HepG2 (cell line): ENCODE results near the gene ATRNL1. TPM values are rescaled to one million over a fixed set of nuclear protein-coding genes. Genes with fewer than 3 reads are reported as not detected.

Experiments used
- ATAC-seq: fragments of 200-7000 bp; cut with Tn5 transposase; 3 replicates; pipeline ENCODE4 v1.9.1; 2020; ENCODE audit warnings: mild to moderate bottlenecking, moderate library complexity
- BruUV-seq: library from RNA; stranded (reverse); fragments of 400-500 nt; replicated peaks from 2 replicates; lab custom pipeline; 2021; lab: Mats Ljungman, UMichigan
- CTCF ChIA-PET: fragments of 300-600 bp; formaldehyde crosslinking; extraction: SDS; loops from one replicate; lab custom pipeline; 2021; ENCODE audit warnings: low total read pairs, inconsistent platforms, low intra/inter-chr PET ratio; lab: Yijun Ruan, JAX
- POLR2A ChIA-PET: fragments of 350-600 bp; sonication (Branson Sonifier 250); formaldehyde crosslinking; loops from one replicate; lab custom pipeline; 2020; ENCODE audit warnings: antibody characterized with exemption, inconsistent platforms; lab: Yijun Ruan, JAX
- DNase-seq: peaks from one replicate; pipeline ENCODE4 v3.0.0-alpha.2; 2015; ENCODE audit warnings: low spot score
- FAIRE-seq: peaks from 3 replicates; lab custom pipeline; 2011; peaks lifted over from hg19 to GRCh38; lab: Jason Lieb, UNC
- H2AFZ ChIP-seq: one replicate; pipeline ENCODE4 v1.6.1; 2011; ENCODE audit warnings: low read length, inconsistent platforms
- H3K27ac ChIP-seq: fragments of 300-600 bp; 3 replicates; pipeline ENCODE4 v1.8.0; 2011; ENCODE audit warnings: mixed run types, mild to moderate bottlenecking, mixed read lengths, low read length, inconsistent platforms; ENCODE audit not compliant: insufficient read depth; ENCODE audit errors: extremely low read length
- H3K27me3 ChIP-seq, 2 experiments: fragments of 200-600 bp in 1 of 2; 2 replicates in 1 of 2; 3 replicates in 1 of 2; pipeline versions ENCODE4 v1.6.0 to v1.8.0; 2011; ENCODE audit warnings: low read length in 2 of 2, mild to moderate bottlenecking in 2 of 2, moderate library complexity in 2 of 2, inconsistent platforms in 1 of 2; ENCODE audit not compliant: insufficient read depth in 2 of 2, control insufficient read depth in 1 of 2
- H3K36me3 ChIP-seq, 2 experiments: fragments of 200-600 bp in 1 of 2; replicated peaks in 1 of 2; 2 replicates in 1 of 2; 3 replicates in 1 of 2; pipeline versions ENCODE4 v1.5.1 to v1.8.0; 2011; ENCODE audit warnings: low read length in 2 of 2, inconsistent platforms in 1 of 2; ENCODE audit not compliant: insufficient read depth in 2 of 2, control insufficient read depth in 1 of 2
- H3K4me1 ChIP-seq: 2 replicates; pipeline ENCODE4 v1.5.1; 2012; ENCODE audit warnings: low read length, inconsistent platforms; ENCODE audit not compliant: insufficient read depth
- H3K4me2 ChIP-seq: 2 replicates; pipeline ENCODE4 v1.6.0; 2011; ENCODE audit warnings: low read depth, low read length, inconsistent platforms
- H3K4me3 ChIP-seq, 3 experiments: fragments of 200-600 bp in 1 of 3; sonication (generic), shearing (Covaris generic) in 1 of 3; replicated peaks in 1 of 3; 2 replicates each; pipeline ENCODE4 v1.5.1; 2011 to 2016; ENCODE audit warnings: low read length in 3 of 3, inconsistent platforms in 2 of 3, low read depth in 2 of 3, mild to moderate bottlenecking in 2 of 3, control low read depth in 1 of 3, mixed read lengths in 1 of 3; ENCODE audit not compliant: insufficient read depth in 1 of 3
- H3K79me2 ChIP-seq: one replicate; pipeline ENCODE4 v1.6.1; 2011; ENCODE audit warnings: low read length, inconsistent platforms; ENCODE audit not compliant: insufficient read depth
- H3K9ac ChIP-seq: 2 replicates; pipeline ENCODE4 v1.6.0; 2011; ENCODE audit warnings: mild to moderate bottlenecking, low read depth, low read length, inconsistent platforms; ENCODE audit not compliant: insufficient read depth
- H3K9me3 ChIP-seq: 2 replicates; pipeline ENCODE4 v1.5.1; 2012; ENCODE audit warnings: mild to moderate bottlenecking, low read length
- H4K20me1 ChIP-seq: 2 replicates; pipeline ENCODE4 v1.6.0; 2011; ENCODE audit warnings: inconsistent platforms, mild to moderate bottlenecking, low read length, moderate library complexity; ENCODE audit not compliant: insufficient read depth
- ERF ChIP-seq: IDR thresholded peaks from 2 replicates; pipeline ENCODE4 v1.6.1; 2018; ENCODE audit warnings: missing biosample characterization, missing genetic modification reagents
- FIP1L1 ChIP-seq: fragments of 200-400 bp; formaldehyde crosslinking; IDR thresholded peaks from 2 replicates; pipeline ENCODE4 v1.6.1; 2018; ENCODE audit warnings: low read depth, mild to moderate bottlenecking, low read length, moderate library complexity, borderline replicate concordance; ENCODE audit not compliant: insufficient read depth
- GABPB1 ChIP-seq: IDR thresholded peaks from 2 replicates; pipeline ENCODE4 v1.6.1; 2016; ENCODE audit warnings: mild to moderate bottlenecking, missing genetic modification reagents, moderate library complexity, missing compliant biosample characterization
- GTF3A ChIP-seq: sonication (generic); formaldehyde crosslinking; conservative IDR thresholded peaks from 2 replicates; pipeline ENCODE4 v1.4.0; 2020; ENCODE audit warnings: mild to moderate bottlenecking, missing genetic modification reagents
- JUNB ChIP-seq: sonication (generic); formaldehyde crosslinking; IDR thresholded peaks from 2 replicates; pipeline ENCODE4 v1.8.0; 2022; ENCODE audit warnings: missing genetic modification reagents, mild to moderate bottlenecking, borderline replicate concordance
- NCOA2 ChIP-seq: sonication (generic); formaldehyde crosslinking; IDR thresholded peaks from 2 replicates; pipeline ENCODE4 v1.8.0; 2022; ENCODE audit warnings: inconsistent platforms
- NFIB ChIP-seq: sonication (generic); formaldehyde crosslinking; IDR thresholded peaks from 2 replicates; pipeline ENCODE4 v1.9.0; 2021; ENCODE audit warnings: missing genetic modification reagents, mild to moderate bottlenecking, borderline replicate concordance
- NFIC ChIP-seq: IDR thresholded peaks from 2 replicates; pipeline ENCODE4 v1.6.1; 2012; ENCODE audit warnings: mild to moderate bottlenecking, low read length, inconsistent platforms
- PRPF4 ChIP-seq: fragments of 200-400 bp; formaldehyde crosslinking; IDR thresholded peaks from 2 replicates; pipeline ENCODE4 v1.6.1; 2016; ENCODE audit warnings: low read length, low read depth; ENCODE audit not compliant: poor library complexity, severe bottlenecking
- RARA ChIP-seq: IDR thresholded peaks from 2 replicates; pipeline ENCODE4 v1.6.1; 2016; ENCODE audit warnings: missing genetic modification reagents, missing compliant biosample characterization
- RFX5 ChIP-seq: IDR thresholded peaks from 2 replicates; pipeline ENCODE4 v1.6.1; 2011; ENCODE audit warnings: low read depth, low read length, improper control_type of control experiment
- SAP130 ChIP-seq: IDR thresholded peaks from 2 replicates; pipeline ENCODE4 v1.6.1; 2016; ENCODE audit warnings: low read depth
- SP140L ChIP-seq: sonication (generic); formaldehyde crosslinking; IDR thresholded peaks from 2 replicates; pipeline ENCODE4 v1.4.0; 2020; ENCODE audit warnings: missing genetic modification reagents, borderline replicate concordance
- ZFP62 ChIP-seq: sonication (generic); formaldehyde crosslinking; IDR thresholded peaks from 2 replicates; pipeline ENCODE4 v1.4.0; 2020; ENCODE audit warnings: missing genetic modification reagents
- ZNF276 ChIP-seq: sonication (generic); formaldehyde crosslinking; IDR thresholded peaks from 2 replicates; pipeline ENCODE4 v1.4.0; 2020; ENCODE audit warnings: mild to moderate bottlenecking, low read depth, missing genetic modification reagents
- ZNF512B ChIP-seq: sonication (generic); formaldehyde crosslinking; IDR thresholded peaks from 2 replicates; pipeline ENCODE4 v1.5.1; 2020; ENCODE audit warnings: missing genetic modification reagents, mild to moderate bottlenecking, borderline replicate concordance
- ZNF816 ChIP-seq: sonication (generic); formaldehyde crosslinking; IDR thresholded peaks from 2 replicates; pipeline ENCODE4 v1.8.0; 2022; ENCODE audit warnings: missing genetic modification reagents, mild to moderate bottlenecking, borderline replicate concordance
- WGBS: methylation state at CpG from one replicate; pipeline ENCODE4 v1.1.6; 2017; ENCODE audit warnings: low lambda C conversion rate; 5-methylcytosine and 5-hydroxymethylcytosine counted together
- in situ Hi-C: cut with HindIII; loops from 2 replicates; pipeline ENCODE4 v1.10.0; 2017; ENCODE audit warnings: low pct_unique_long_range_greater_than_20kb; ENCODE audit not compliant: extremely low pct_ligation_motif_present
- intact Hi-C: fragments of 100-400 bp; cut with micrococcal nuclease; formaldehyde crosslinking; loops from one replicate; pipeline ENCODE4 v1.10.0; 2022; ENCODE audit not compliant: unreplicated experiment
- polyA plus RNA-seq, 8 experiments: library from polyadenylated mRNA; depleted of rRNA in 3 of 8; stranded (reverse) in 7 of 8; unstranded in 1 of 8; fragments of >200 nt; fragmentation: Illumina TruSeq in 4 of 8; extraction: Trizol in 4 of 8; gene quantifications; 2 replicates each; pipeline versions ENCODE4 v1.2.1 to v1.2.3, GENCODE V29; 2011 to 2016; ENCODE audit warnings: low read depth in 4 of 8, missing spikeins in 1 of 8, mixed read lengths in 1 of 8; ENCODE audit not compliant: insufficient read depth in 1 of 8
- total RNA-seq, 5 experiments: library from RNA; depleted of rRNA; stranded (reverse); fragments of >200 nt; fragmentation: Illumina TruSeq; extraction: Trizol; gene quantifications; 2 replicates each; pipeline ENCODE4 v1.2.3, GENCODE V29; 2016; ENCODE audit warnings: low read depth in 1 of 5
- TF ChIP-seq, protein P1 (sequence below): sonication (generic); formaldehyde crosslinking; IDR thresholded peaks from 2 replicates; pipeline ENCODE4 v1.4.0; 2020; ENCODE audit warnings: missing genetic modification reagents
- TF ChIP-seq, protein P2 (sequence below): sonication (generic); formaldehyde crosslinking; IDR thresholded peaks from 2 replicates; pipeline ENCODE4 v1.4.0; 2020; ENCODE audit warnings: missing genetic modification reagents

Gene ATRNL1
- total and polyA plus RNA-seq, 2 of the 13 experiments (the other 11 are each of a cell fraction or from before 2014, with no cell fraction given), result 0.04 TPM; not detected in 1

DNA sequence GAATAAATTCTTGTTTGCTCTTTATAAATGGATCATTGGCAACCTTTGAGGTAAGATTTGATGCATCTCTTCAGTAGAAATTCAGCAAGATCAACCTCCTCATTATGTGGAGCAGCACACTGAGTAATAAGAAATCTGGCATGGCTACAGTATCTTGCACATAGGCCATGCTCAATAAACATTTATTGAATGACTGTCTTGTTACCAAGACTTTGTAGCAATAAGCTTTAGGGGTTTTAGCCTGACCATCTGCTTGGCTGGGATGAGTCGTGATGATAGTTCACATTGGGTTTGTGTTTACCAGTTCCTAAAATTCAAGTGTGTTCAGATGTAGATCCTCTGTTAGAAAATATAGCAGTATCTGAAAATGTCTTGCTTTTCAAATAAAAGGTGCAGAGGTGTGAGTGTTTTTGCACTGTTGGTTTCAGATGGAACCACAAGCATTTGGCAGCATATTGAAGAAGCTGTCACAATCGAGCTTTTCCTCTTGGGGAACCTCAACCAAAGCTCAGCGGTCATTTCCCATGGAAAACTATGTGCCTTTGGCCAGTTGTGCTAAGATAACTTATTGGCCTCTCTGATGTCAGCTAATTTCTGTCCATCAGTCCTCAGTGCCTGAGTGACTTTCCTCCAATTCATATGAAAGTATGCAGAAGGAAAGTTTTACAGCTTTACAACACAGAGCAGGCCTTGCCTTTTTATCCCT is 737.3 kb downstream of the ATRNL1 start:
- Histone ChIP-seq H3K9ac (no peak overlapping the region), H3K9me3 (no peaks in the 10 kb centered on the region), H3K79me2 (no peaks in the 10 kb centered on the region), H3K4me1 (no peaks in the 10 kb centered on the region), H3K36me3 (no peaks in the 10 kb centered on the region), H3K27ac (no peak overlapping the region), H3K4me2 (no peak overlapping the region), H3K4me3 (no peak overlapping the region), H2AFZ (no peak overlapping the region), H3K27me3 (no peaks in the 10 kb centered on the region), H4K20me1 (no peaks in the 10 kb centered on the region)
- 0% methylated on average over 3 of the region's 3 CpGs for WGBS
- ChIA-PET CTCF (no interaction called here), POLR2A (no interaction called here)
- no peak for FAIRE-seq
- DNase-seq, result no peak
- in situ Hi-C loops (no loop called here), intact Hi-C loops (no loop called here)
- BruUV-seq, result no TSS peak
- ATAC-seq, result no peak
- TF ChIP-seq ZNF276 (CRISPR knock-in tag) (no peak), RFX5 (no peak), GTF3A (CRISPR knock-in tag) (no peak), PRPF4 (no peak), GABPB1 (CRISPR knock-in tag) (no peak), ERF (CRISPR knock-in tag) (no peak), NCOA2 (CRISPR knock-in tag) (no peak), SAP130 (CRISPR knock-in tag) (no peak), JUNB (no peak), ZNF816 (CRISPR knock-in tag) (no peak), SP140L (no peak), NFIB (CRISPR knock-in tag) (no peak), RARA (CRISPR knock-in tag) (no peak), NFIC (no peak), ZFP62 (CRISPR knock-in tag) (no peak), FIP1L1 (no peak), ZNF512B (CRISPR knock-in tag) (no peak)
- TF ChIP-seq, protein P1, sequence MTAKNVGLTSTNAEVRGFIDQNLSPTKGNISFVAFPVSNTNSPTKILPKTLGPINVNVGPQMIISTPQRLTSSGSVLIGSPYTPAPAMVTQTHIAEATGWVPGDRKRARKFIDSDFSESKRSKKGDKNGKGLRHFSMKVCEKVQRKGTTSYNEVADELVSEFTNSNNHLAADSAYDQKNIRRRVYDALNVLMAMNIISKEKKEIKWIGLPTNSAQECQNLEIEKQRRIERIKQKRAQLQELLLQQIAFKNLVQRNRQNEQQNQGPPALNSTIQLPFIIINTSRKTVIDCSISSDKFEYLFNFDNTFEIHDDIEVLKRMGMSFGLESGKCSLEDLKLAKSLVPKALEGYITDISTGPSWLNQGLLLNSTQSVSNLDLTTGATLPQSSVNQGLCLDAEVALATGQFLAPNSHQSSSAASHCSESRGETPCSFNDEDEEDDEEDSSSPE, result no peak
- TF ChIP-seq, protein P2, sequence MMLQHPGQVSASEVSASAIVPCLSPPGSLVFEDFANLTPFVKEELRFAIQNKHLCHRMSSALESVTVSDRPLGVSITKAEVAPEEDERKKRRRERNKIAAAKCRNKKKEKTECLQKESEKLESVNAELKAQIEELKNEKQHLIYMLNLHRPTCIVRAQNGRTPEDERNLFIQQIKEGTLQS (CRISPR knock-in tag), result no peak
